Measurements from ENCODE around the gene PTPRG.

GRCh38 chr3:61839256-61839655, 277.9 kb downstream of the PTPRG start:
- TF ChIP-seq, protein P1, sequence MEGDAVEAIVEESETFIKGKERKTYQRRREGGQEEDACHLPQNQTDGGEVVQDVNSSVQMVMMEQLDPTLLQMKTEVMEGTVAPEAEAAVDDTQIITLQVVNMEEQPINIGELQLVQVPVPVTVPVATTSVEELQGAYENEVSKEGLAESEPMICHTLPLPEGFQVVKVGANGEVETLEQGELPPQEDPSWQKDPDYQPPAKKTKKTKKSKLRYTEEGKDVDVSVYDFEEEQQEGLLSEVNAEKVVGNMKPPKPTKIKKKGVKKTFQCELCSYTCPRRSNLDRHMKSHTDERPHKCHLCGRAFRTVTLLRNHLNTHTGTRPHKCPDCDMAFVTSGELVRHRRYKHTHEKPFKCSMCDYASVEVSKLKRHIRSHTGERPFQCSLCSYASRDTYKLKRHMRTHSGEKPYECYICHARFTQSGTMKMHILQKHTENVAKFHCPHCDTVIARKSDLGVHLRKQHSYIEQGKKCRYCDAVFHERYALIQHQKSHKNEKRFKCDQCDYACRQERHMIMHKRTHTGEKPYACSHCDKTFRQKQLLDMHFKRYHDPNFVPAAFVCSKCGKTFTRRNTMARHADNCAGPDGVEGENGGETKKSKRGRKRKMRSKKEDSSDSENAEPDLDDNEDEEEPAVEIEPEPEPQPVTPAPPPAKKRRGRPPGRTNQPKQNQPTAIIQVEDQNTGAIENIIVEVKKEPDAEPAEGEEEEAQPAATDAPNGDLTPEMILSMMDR (IDR thresholded peaks at IDR 0.05; ENCODE audit: poor library complexity) = no peak
- TF ChIP-seq EZH2 (IDR thresholded peaks at IDR 0.05; ENCODE audit: borderline replicate concordance) = no peak
